ENCODE measurements around the gene SAMD1. TPM values are rescaled to one million over a fixed set of nuclear protein-coding genes. Genes with fewer than 3 reads are reported as not detected.
"Not testable (repeated sequence)": the region's sequence is repeated elsewhere in the genome, so short reads cannot be mapped to it uniquely, and the experiment has no call there.

Gene SAMD1
- total RNA-seq, 1 experiment from 2014 or later: 56.0 TPM

GRCh38 chr19:14048443-14049153, 42.0 kb downstream of the SAMD1 start:
- no TSS peak for BruUV-seq (replicated peaks)
- POLR2A ChIA-PET (ENCODE audit: low non-redundant PET): no interaction called here
- Histone ChIP-seq H3K9me3 (ENCODE audit: low read depth, low read length, poor library complexity, severe bottlenecking) (no peaks in the 10 kb centered on the region), H3K4me1 (ENCODE audit: insufficient read depth, low read length, poor library complexity, severe bottlenecking) (no peaks in the 10 kb centered on the region), H3K4me3 (ENCODE audit: low read depth, low read length, poor library complexity, severe bottlenecking) (no peak overlapping the region), H3K27ac (ENCODE audit: low read depth, low read length, poor library complexity, severe bottlenecking) (no peak overlapping the region), H3K27me3 (replicated peaks; ENCODE audit: insufficient read depth, low read depth, low read length, poor library complexity) (no peaks in the 10 kb centered on the region), H3K36me3 (ENCODE audit: insufficient read depth, low read length, poor library complexity, severe bottlenecking) (no peaks in the 10 kb centered on the region)
- intact Hi-C loops (cut with micrococcal nuclease; ENCODE audit: unreplicated experiment): no loop called here
- peak; percentile 68 for DNase-seq (ENCODE audit: low spot score)
- CTCF ChIA-PET: interaction anchor here (1.0 to 1.4 kb wide), 2 partner anchors 10 to 17 kb away, joined by 3 to 7 read pairs; partner anchors contain the start of gene IL27RA
- TF ChIP-seq, protein P1, sequence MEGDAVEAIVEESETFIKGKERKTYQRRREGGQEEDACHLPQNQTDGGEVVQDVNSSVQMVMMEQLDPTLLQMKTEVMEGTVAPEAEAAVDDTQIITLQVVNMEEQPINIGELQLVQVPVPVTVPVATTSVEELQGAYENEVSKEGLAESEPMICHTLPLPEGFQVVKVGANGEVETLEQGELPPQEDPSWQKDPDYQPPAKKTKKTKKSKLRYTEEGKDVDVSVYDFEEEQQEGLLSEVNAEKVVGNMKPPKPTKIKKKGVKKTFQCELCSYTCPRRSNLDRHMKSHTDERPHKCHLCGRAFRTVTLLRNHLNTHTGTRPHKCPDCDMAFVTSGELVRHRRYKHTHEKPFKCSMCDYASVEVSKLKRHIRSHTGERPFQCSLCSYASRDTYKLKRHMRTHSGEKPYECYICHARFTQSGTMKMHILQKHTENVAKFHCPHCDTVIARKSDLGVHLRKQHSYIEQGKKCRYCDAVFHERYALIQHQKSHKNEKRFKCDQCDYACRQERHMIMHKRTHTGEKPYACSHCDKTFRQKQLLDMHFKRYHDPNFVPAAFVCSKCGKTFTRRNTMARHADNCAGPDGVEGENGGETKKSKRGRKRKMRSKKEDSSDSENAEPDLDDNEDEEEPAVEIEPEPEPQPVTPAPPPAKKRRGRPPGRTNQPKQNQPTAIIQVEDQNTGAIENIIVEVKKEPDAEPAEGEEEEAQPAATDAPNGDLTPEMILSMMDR (conservative IDR thresholded peaks at IDR 0.05; ENCODE audit: low read depth, low read length): peak; percentile 86
- TF ChIP-seq EZH2 (IDR thresholded peaks at IDR 0.05; ENCODE audit: borderline replicate concordance, low read depth, low read length, poor library complexity, severe bottlenecking): no peak

DNA sequence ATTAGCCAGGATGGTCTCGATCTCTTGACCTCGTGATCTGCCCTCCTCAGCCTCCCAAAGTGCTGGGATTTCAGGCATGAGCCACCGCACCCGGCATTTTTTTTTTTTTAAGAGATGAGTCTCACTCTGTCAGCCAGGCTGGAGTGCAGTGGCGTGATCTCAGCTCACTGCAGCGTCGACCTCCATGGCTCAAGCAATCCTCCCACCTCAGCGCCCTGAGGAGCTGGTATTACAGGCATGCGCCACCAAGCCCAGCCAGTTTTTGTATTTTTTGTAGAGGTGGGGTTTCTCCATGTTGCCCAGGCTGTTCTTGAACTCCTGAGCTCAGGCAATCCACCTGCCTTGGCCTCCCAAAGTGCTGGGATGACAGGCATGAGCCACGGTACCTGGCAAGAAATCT, 42.7 kb downstream of the SAMD1 start:
- H3K4me3 ChIP-seq (ENCODE audit: low read depth, low read length, poor library complexity, severe bottlenecking); H3K9me3 ChIP-seq (ENCODE audit: low read depth, low read length, poor library complexity, severe bottlenecking); DNase-seq (ENCODE audit: low spot score); POLR2A ChIA-PET (ENCODE audit: low non-redundant PET); intact Hi-C loops (cut with micrococcal nuclease; ENCODE audit: unreplicated experiment); H3K4me1 ChIP-seq (ENCODE audit: insufficient read depth, low read length, poor library complexity, severe bottlenecking); H3K27ac ChIP-seq (ENCODE audit: low read depth, low read length, poor library complexity, severe bottlenecking); H3K36me3 ChIP-seq (ENCODE audit: insufficient read depth, low read length, poor library complexity, severe bottlenecking); H3K27me3 ChIP-seq (replicated peaks; ENCODE audit: insufficient read depth, low read depth, low read length, poor library complexity); BruUV-seq (replicated peaks): not testable (repeated sequence)
- CTCF ChIA-PET: interaction anchor here (1.0 to 1.4 kb wide), 2 partner anchors 11 to 16 kb away, joined by 3 to 7 read pairs; partner anchors contain the start of gene IL27RA

DNA sequence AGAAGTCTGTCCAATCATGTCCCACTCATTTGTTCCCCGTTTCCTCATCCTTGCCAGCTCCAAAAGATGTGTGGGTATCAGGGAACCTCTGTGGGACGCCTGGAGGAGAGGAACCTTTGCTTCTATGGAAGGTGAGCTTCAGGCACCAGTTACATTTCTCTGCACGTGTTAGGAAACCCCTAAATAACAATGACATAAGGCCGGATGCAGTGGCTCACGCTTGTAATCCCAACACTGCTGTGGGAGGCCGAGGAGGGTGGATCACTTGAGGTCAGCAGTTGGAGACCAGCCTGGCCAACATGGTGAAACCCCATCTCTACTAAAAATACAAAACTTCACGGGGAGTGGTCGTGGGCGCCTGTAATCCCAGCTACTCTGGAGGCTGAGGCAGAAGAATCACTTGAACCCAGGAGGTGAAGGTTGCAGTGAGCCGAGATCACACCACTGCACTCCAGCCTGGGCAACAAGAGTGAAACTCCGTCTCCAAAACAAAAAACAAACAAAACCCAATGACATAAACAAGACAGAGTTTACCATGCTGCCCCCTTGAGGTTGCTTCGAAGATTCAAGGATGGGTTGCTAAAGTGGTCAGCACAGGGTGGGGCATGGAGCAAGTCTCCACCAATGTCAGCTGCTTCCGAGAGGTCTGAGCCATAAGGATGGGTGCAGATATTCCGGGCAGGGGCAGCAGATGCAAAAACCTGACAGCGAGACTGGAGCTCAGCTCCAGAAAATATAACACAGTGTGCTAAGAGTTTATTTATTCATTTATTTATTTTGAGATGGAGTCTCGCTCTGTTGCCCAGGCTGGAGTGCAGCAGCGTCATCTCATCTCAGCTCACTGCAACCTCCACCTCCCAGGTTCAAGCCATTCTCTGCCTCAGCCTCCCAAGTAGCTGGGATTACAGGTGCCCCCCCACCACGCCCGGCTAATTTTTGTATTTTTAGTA, 47.6 kb downstream of the SAMD1 start:
- DNase-seq (ENCODE audit: low spot score): peak; percentile 74
- H3K27ac ChIP-seq (ENCODE audit: low read depth, low read length, poor library complexity, severe bottlenecking): peak overlapping the region; percentile 32
- H3K27me3 ChIP-seq (replicated peaks; ENCODE audit: insufficient read depth, low read depth, low read length, poor library complexity); intact Hi-C loops (cut with micrococcal nuclease; ENCODE audit: unreplicated experiment); H3K36me3 ChIP-seq (ENCODE audit: insufficient read depth, low read length, poor library complexity, severe bottlenecking); BruUV-seq (replicated peaks); H3K4me3 ChIP-seq (ENCODE audit: low read depth, low read length, poor library complexity, severe bottlenecking); H3K4me1 ChIP-seq (ENCODE audit: insufficient read depth, low read length, poor library complexity, severe bottlenecking); H3K9me3 ChIP-seq (ENCODE audit: low read depth, low read length, poor library complexity, severe bottlenecking): not testable (repeated sequence)
- TF ChIP-seq, protein P1 (conservative IDR thresholded peaks at IDR 0.05; ENCODE audit: low read depth, low read length): peak; percentile 69
- CTCF ChIA-PET: interaction anchor here (0.7 kb wide), 1 partner anchor 475 kb away, joined by 5 read pairs; the partner anchor contains the start of gene DNAJB1
- POLR2A ChIA-PET (ENCODE audit: low non-redundant PET): interaction anchor here (0.5 to 0.6 kb wide), 2 partner anchors 14 to 18 kb away, joined by 3 read pairs; no protein-coding TSS in a partner anchor
